Measurements from ENCODE around the gene ROR1.

ROR1 gene

DNA sequence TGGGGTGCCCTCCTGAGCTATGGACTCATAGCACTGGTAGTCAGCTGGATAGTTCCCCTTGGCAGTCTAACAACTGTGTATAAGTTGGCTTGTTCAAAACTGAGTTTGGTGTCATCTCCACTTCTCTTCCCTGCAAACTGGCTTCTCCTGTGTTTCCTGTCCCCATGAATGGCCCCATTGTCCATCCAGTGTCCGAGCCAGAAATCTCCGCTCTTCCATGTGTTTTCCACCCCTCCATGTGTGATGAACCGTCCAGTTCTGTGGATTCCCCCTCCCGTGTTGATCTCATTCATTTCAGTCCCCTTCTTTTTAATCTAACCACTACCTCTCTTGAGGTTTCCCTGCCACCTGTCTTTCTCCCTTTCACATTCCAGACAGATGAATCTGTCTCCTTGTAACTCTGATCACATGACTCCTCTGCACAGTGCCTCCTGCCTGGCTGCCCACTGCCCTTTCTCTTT lies 195.7 kb downstream of the ROR1 start:
- no peak for TF ChIP-seq FOXP2 (optimal IDR thresholded peaks at IDR 0.05; ENCODE audit: borderline replicate concordance, extremely low read depth, extremely low read length, insufficient read depth)
- no peak for TF ChIP-seq POLR2AphosphoS5 (IDR thresholded peaks at IDR 0.05; ENCODE audit: low read depth, low read length)

DNA sequence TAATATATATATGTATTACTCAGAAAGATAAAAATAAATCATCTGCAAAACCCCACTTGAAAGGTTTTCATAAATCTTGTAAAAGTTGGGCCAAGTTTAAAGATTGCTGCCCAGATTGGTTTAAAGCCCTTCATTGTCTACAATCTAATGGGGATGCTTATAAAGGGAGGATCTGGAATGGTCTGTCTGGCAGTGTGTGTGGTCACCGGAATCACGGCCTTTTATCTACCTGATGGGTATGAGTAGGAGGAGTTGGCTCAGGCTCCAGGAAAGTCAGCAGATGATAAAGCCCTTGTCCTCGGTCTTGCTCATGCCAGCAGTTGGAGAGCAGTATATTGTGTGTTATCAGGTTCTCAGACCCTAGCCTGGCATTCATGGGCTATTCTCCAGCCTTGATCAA lies 197.7 kb downstream of the ROR1 start:
- no peak for TF ChIP-seq FOXP2 (optimal IDR thresholded peaks at IDR 0.05; ENCODE audit: borderline replicate concordance, extremely low read depth, extremely low read length, insufficient read depth)
- TF ChIP-seq SIN3A (IDR thresholded peaks at IDR 0.05; ENCODE audit: borderline replicate concordance, insufficient read depth, low read length): no peak
- no peak for TF ChIP-seq POLR2AphosphoS5 (IDR thresholded peaks at IDR 0.05; ENCODE audit: low read depth, low read length)
- no peak for TF ChIP-seq TAF1 (IDR thresholded peaks at IDR 0.05; ENCODE audit: borderline replicate concordance, insufficient read depth, low read length)
- TF ChIP-seq, protein P1, sequence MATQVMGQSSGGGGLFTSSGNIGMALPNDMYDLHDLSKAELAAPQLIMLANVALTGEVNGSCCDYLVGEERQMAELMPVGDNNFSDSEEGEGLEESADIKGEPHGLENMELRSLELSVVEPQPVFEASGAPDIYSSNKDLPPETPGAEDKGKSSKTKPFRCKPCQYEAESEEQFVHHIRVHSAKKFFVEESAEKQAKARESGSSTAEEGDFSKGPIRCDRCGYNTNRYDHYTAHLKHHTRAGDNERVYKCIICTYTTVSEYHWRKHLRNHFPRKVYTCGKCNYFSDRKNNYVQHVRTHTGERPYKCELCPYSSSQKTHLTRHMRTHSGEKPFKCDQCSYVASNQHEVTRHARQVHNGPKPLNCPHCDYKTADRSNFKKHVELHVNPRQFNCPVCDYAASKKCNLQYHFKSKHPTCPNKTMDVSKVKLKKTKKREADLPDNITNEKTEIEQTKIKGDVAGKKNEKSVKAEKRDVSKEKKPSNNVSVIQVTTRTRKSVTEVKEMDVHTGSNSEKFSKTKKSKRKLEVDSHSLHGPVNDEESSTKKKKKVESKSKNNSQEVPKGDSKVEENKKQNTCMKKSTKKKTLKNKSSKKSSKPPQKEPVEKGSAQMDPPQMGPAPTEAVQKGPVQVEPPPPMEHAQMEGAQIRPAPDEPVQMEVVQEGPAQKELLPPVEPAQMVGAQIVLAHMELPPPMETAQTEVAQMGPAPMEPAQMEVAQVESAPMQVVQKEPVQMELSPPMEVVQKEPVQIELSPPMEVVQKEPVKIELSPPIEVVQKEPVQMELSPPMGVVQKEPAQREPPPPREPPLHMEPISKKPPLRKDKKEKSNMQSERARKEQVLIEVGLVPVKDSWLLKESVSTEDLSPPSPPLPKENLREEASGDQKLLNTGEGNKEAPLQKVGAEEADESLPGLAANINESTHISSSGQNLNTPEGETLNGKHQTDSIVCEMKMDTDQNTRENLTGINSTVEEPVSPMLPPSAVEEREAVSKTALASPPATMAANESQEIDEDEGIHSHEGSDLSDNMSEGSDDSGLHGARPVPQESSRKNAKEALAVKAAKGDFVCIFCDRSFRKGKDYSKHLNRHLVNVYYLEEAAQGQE (IDR thresholded peaks at IDR 0.05; ENCODE audit: insufficient read depth in 1 of 2, low read depth in 2 of 2, low read length in 2 of 2): no peak

DNA sequence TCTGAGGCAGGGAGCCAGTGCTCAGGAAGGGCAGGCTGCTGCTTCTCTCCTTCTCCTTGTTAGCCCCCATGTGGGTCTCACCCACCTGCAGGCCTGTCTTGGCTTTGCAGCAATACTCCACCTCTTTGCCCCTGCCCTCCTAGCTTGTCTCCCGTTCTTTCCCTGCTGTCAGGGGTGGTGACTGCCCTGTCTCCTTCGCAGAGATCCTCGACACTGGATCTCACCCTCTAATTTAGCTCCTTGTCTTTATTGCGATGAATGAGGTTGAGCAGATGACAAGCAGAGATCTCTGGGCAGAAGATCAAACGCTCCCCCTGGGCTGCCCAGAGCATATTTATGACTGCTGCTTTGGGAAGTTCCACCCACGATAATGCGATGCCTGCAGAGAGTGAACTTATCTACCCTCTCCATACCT lies 199.2 kb downstream of the ROR1 start:
- no peak for TF ChIP-seq SIN3A (IDR thresholded peaks at IDR 0.05; ENCODE audit: borderline replicate concordance, insufficient read depth, low read length)
- TF ChIP-seq, protein P1 (IDR thresholded peaks at IDR 0.05; ENCODE audit: insufficient read depth in 1 of 2, low read depth in 2 of 2, low read length in 2 of 2): no peak
- TF ChIP-seq POLR2AphosphoS5 (IDR thresholded peaks at IDR 0.05; ENCODE audit: low read depth, low read length): no peak
- TF ChIP-seq TAF1 (IDR thresholded peaks at IDR 0.05; ENCODE audit: borderline replicate concordance, insufficient read depth, low read length): no peak
- TF ChIP-seq FOXP2 (optimal IDR thresholded peaks at IDR 0.05; ENCODE audit: borderline replicate concordance, extremely low read depth, extremely low read length, insufficient read depth): no peak

DNA sequence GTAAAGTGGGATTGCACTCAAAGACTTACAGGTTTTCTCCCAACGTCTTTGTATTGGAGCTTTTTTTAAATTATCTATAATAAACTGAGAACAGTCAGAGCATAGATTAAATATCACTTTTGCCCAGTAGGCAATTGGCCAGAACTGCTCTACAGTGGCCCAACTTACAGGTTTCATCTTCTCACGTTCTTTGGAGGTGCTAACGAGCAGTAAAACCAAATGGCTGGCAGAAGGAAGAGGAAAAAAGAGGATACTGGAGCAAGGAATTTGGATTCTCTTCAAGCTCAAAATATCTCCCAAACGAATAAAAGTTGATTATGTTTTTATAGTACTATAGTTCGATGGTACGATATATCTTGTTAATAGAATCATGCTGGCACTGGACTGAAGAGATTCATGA lies 201.1 kb downstream of the ROR1 start:
- TF ChIP-seq POLR2AphosphoS5 (IDR thresholded peaks at IDR 0.05; ENCODE audit: low read depth, low read length): no peak
- TF ChIP-seq SIN3A (IDR thresholded peaks at IDR 0.05; ENCODE audit: borderline replicate concordance, insufficient read depth, low read length): no peak
- no peak for TF ChIP-seq TAF1 (IDR thresholded peaks at IDR 0.05; ENCODE audit: borderline replicate concordance, insufficient read depth, low read length)
- TF ChIP-seq, protein P1 (IDR thresholded peaks at IDR 0.05; ENCODE audit: insufficient read depth in 1 of 2, low read depth in 2 of 2, low read length in 2 of 2): no peak
- TF ChIP-seq FOXP2 (optimal IDR thresholded peaks at IDR 0.05; ENCODE audit: borderline replicate concordance, extremely low read depth, extremely low read length, insufficient read depth): no peak

DNA sequence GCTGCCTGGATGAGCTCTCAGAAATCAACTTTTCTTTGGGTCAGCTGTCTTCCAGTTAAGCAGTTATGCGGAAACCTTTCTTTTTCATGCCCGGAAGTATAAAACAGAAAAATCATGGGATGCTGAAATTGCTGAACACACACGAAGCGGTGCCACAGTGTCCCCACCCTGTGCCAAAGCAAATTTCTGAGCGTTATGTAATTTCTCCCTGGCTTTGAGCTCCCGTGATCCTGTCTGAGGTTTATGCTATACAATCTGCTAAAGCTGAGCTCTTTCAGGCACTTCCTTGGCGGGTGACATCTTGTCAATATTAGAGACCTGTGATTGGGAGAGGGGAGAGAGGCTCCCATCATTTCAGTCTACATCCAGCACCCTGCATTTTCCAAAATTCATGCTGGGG lies 201.7 kb downstream of the ROR1 start:
- TF ChIP-seq POLR2AphosphoS5 (IDR thresholded peaks at IDR 0.05; ENCODE audit: low read depth, low read length) (no peak), TAF1 (IDR thresholded peaks at IDR 0.05; ENCODE audit: borderline replicate concordance, insufficient read depth, low read length) (no peak), FOXP2 (optimal IDR thresholded peaks at IDR 0.05; ENCODE audit: borderline replicate concordance, extremely low read depth, extremely low read length, insufficient read depth) (no peak), SIN3A (IDR thresholded peaks at IDR 0.05; ENCODE audit: borderline replicate concordance, insufficient read depth, low read length) (no peak)
- TF ChIP-seq, protein P1 (IDR thresholded peaks at IDR 0.05; ENCODE audit: insufficient read depth in 1 of 2, low read depth in 2 of 2, low read length in 2 of 2): no peak
